Karpas-422 (cell line): ENCODE data around the gene FXYD1. TPM values are rescaled to one million over a fixed set of nuclear protein-coding genes. Genes with fewer than 3 reads are reported as not detected.

Experiments used
- DNase-seq: peaks from one replicate; pipeline ENCODE4 v3.0.0-alpha.2; 2015
- H2AFZ ChIP-seq: fragments of 200-600 bp; sonication (generic); 2 replicates; pipeline ENCODE4 v1.6.1; 2014; ENCODE audit warnings: antibody characterized with exemption, low read length, mixed read lengths
- H3K27ac ChIP-seq: fragments of 200-600 bp; sonication (generic); 2 replicates; pipeline ENCODE4 v1.5.1; 2014; ENCODE audit warnings: mild to moderate bottlenecking, low read length, moderate library complexity
- H3K27me3 ChIP-seq: fragments of 200-600 bp; sonication (generic); 2 replicates; pipeline ENCODE4 v1.6.1; 2014; ENCODE audit warnings: low read length, mixed read lengths
- H3K36me3 ChIP-seq: fragments of 200-600 bp; sonication (generic); 2 replicates; pipeline ENCODE4 v1.6.1; 2014; ENCODE audit warnings: low read length, mixed read lengths; ENCODE audit not compliant: insufficient read depth
- H3K4me1 ChIP-seq: fragments of 200-600 bp; sonication (generic); 2 replicates; pipeline ENCODE4 v1.6.1; 2014; ENCODE audit warnings: mild to moderate bottlenecking, low read length, mixed read lengths
- H3K4me2 ChIP-seq: fragments of 200-600 bp; sonication (generic); 2 replicates; pipeline ENCODE4 v1.6.1; 2014; ENCODE audit warnings: low read length, low read depth, mild to moderate bottlenecking; ENCODE audit not compliant: poor library complexity, severe bottlenecking
- H3K4me3 ChIP-seq: fragments of 200-600 bp; sonication (generic); 2 replicates; pipeline ENCODE4 v1.5.1; 2014; ENCODE audit warnings: mild to moderate bottlenecking, antibody characterized with exemption, low read length, mixed read lengths
- H3K79me2 ChIP-seq: fragments of 200-600 bp; sonication (generic); 2 replicates; pipeline ENCODE4 v1.6.1; 2014; ENCODE audit warnings: mild to moderate bottlenecking, low read length, mixed read lengths
- H3K9ac ChIP-seq: fragments of 200-600 bp; sonication (generic); 2 replicates; pipeline ENCODE4 v1.6.0; 2014; ENCODE audit warnings: low read length
- H3K9me2 ChIP-seq: fragments of 200-600 bp; sonication (generic), shearing (Covaris generic); replicated peaks from 2 replicates; pipeline ENCODE4 v1.6.0; 2014; ENCODE audit warnings: mild to moderate bottlenecking, low read length, moderate library complexity; ENCODE audit not compliant: insufficient read depth
- H3K9me3 ChIP-seq: fragments of 300-700, 200-600 bp; sonication (generic); 2 replicates; pipeline ENCODE4 v1.6.1; 2014; ENCODE audit warnings: low read length, mixed read lengths
- H4K20me1 ChIP-seq: fragments of 200-600 bp; sonication (generic); 2 replicates; pipeline ENCODE4 v1.6.1; 2014; ENCODE audit warnings: mild to moderate bottlenecking, antibody characterized with exemption, low read length, low read depth; ENCODE audit not compliant: insufficient read depth
- total RNA-seq: library from RNA; depleted of rRNA; stranded (reverse); fragments of >200 nt; shearing (Covaris generic); gene quantifications from 2 replicates; pipeline ENCODE4 v1.2.3, GENCODE V29; 2014; ENCODE audit warnings: low replicate concordance

Gene FXYD1
- total RNA-seq, 1 experiment from 2014 or later, result not detected

DNA sequence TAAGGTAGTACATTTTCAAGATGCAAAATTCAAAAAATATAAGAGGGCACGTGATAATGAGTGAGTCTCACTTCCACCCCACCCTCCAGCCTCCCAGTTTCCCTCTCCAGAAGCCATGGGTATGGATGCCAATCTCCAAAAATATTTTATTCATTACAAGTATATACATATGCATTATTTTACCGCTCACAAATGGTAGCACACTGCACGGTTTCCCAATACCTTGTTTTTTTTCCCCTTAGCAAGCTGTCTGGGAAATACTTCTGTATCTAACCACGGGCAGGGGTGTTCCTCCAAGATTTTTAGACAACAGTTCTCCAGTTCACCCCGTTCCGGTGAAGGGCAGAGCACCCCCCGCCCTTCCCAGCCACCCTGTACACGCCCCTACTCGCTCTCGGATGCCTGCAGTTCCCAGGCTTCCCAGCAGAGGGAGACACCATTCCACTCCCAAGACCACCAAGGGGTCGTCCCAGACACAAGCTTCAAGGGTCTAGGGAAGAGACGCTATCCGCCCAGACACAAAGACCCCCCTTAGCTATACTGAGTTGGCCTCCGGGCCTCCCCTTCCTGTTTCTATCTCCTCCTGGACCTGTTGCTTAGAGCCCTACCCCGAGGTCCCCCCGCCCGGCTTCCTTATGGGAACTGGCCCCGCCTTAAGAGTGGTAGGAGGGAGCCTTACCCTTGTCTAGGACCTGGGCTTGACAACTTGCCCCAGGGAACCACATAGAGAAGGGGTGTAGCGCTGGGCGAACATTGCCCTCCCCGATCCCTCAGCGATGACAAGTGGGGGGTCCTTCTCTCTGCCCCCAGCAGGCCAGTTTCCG lies 24.1 kb upstream of the FXYD1 start:
- H3K9me2 ChIP-seq, result no peaks in the 10 kb centered on the region
- no peaks in the 10 kb centered on the region for H4K20me1 ChIP-seq
- peak; percentile 85 for DNase-seq
- H3K4me3 ChIP-seq, result no peak overlapping the region
- H2AFZ ChIP-seq, result no peak overlapping the region
- H3K36me3 ChIP-seq, result no peaks in the 10 kb centered on the region
- H3K27me3 ChIP-seq, result no peaks in the 10 kb centered on the region
- H3K4me2 ChIP-seq, result no peak overlapping the region
- no peak overlapping the region for H3K9ac ChIP-seq
- H3K27ac ChIP-seq, result no peak overlapping the region
- no peaks in the 10 kb centered on the region for H3K79me2 ChIP-seq
- H3K4me1 ChIP-seq, result 0 out of 2 replicates have a peak, but pooled peaks cover 3% of the 10 kb centered on the region
- H3K9me3 ChIP-seq, result no peaks in the 10 kb centered on the region

DNA sequence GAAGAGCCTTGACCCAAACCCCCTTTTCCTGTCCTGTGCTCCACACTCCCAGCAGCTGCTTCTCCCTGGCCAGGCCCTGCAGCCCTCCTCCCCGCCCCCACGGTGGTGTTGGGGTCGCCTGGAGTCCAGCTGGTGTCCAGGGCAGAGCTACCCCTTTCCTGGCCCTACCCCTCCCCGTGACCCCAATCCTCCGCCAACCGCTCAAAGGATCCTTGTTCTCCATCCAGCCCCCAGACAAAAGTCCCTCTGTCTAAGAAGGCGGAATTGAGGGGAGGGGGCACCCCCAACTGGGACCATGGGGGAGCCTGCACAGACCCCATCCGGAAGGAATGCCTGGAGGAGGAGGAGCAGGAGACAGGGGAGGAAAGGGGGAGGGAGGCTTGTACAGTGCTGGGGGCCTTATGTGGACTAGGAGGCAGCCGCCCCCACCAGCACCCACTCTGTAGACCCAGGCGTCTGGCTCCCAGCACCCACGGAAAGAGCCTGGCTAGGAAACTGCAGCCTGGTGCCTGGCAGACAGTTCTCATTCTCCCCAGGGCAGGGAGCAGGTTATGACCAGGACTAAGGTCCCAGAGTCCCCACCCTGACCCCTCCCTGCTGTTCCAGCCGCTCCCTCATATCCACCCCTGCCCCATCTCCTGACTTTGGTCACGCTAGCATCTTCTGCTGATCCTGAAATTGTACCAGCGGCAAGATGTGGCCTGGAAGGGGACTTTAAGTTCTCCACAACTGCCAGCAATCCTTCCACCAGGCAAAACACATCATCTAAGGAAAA lies 23.3 kb upstream of the FXYD1 start, which contains the start of gene FXYD3:
TSS of gene FXYD3 (plus strand) at position 647 of the 775 bp plus-strand sequence. CDS start 3,554 bp downstream, outside the sequence.
- 0 out of 2 replicates have a peak, but pooled peaks cover 3% of the 10 kb centered on the region for H3K4me1 ChIP-seq
- H3K9ac ChIP-seq, result no peak within 1 kb of the TSS
- H3K27me3 ChIP-seq, result no peaks in the 10 kb centered on the region
- H3K9me2 ChIP-seq, result no peaks in the 10 kb centered on the region
- no peaks in the 10 kb centered on the region for H3K9me3 ChIP-seq
- no peaks in the 10 kb centered on the region for H4K20me1 ChIP-seq
- H3K4me3 ChIP-seq, result no peak within 1 kb of the TSS
- no peak within 1 kb of the TSS for H3K4me2 ChIP-seq
- no peaks in the 10 kb centered on the region for H3K36me3 ChIP-seq
- no peaks in the 10 kb centered on the region for H3K79me2 ChIP-seq
- H3K27ac ChIP-seq, result no peak within 1 kb of the TSS
- DNase-seq, result no peak
- H2AFZ ChIP-seq, result no peak within 1 kb of the TSS

DNA sequence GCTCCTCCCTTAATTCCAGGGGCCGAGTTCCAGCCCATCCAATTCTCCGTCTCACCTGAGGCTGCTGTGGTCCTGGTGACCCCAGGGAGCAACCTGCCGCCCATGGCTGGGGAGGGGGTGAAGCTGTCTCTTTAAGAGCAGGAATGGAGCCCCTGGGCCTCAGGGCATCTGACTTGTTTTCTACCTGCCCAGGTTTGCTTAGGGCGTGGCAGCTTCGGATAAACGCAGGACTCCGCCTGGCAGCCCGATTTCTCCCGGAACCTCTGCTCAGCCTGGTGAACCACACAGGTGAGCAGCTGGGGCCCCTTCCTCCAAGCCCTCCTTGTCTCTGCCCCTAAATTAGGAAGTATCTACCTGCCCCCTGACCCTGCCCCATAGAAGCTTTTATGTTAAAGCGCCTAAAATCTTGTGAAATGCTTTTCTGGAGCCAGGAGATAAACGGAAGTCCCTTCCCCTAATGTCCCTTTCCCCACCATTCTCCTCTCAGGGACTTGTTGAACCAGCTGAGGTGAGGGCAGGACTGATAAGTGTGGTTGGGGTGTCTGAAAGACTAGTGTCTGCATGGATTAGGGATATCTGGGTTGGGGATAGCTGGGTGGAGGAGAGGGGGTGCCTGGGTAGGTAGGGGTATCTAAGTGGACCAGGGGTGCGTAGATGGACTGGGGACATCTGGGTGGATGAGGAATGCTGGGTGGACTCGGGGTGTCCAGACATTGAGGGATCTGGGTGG lies 22.4 kb upstream of the FXYD1 start:
- Histone ChIP-seq H3K27ac (no peak overlapping the region), H3K4me2 (no peak overlapping the region), H3K9me2 (no peaks in the 10 kb centered on the region), H3K79me2 (no peaks in the 10 kb centered on the region), H3K9me3 (no peaks in the 10 kb centered on the region), H2AFZ (no peak overlapping the region), H3K27me3 (no peaks in the 10 kb centered on the region), H3K9ac (no peak overlapping the region), H4K20me1 (no peaks in the 10 kb centered on the region), H3K36me3 (no peaks in the 10 kb centered on the region), H3K4me3 (no peak overlapping the region), H3K4me1 (0 out of 2 replicates have a peak, but pooled peaks cover 3% of the 10 kb centered on the region)
- no peak for DNase-seq

GRCh38 chr19:35117116-35117515 lies 21.5 kb upstream of the FXYD1 start:
- no peaks in the 10 kb centered on the region for H3K79me2 ChIP-seq
- 0 out of 2 replicates have a peak, but pooled peaks cover 3% of the 10 kb centered on the region for H3K4me1 ChIP-seq
- H3K27ac ChIP-seq, result no peak overlapping the region
- H4K20me1 ChIP-seq, result no peaks in the 10 kb centered on the region
- no peak for DNase-seq
- no peaks in the 10 kb centered on the region for H3K9me2 ChIP-seq
- H3K27me3 ChIP-seq, result no peaks in the 10 kb centered on the region
- no peak overlapping the region for H3K9ac ChIP-seq
- H3K4me3 ChIP-seq, result no peak overlapping the region
- no peak overlapping the region for H3K4me2 ChIP-seq
- H3K36me3 ChIP-seq, result no peaks in the 10 kb centered on the region
- H3K9me3 ChIP-seq, result no peaks in the 10 kb centered on the region
- no peak overlapping the region for H2AFZ ChIP-seq

- no peak overlapping the region for H2AFZ ChIP-seq
- H3K79me2 ChIP-seq, result no peaks in the 10 kb centered on the region
These were observed 20.8 kb upstream of the FXYD1 start for GRCh38 chr19:35117799-35118198.

DNA sequence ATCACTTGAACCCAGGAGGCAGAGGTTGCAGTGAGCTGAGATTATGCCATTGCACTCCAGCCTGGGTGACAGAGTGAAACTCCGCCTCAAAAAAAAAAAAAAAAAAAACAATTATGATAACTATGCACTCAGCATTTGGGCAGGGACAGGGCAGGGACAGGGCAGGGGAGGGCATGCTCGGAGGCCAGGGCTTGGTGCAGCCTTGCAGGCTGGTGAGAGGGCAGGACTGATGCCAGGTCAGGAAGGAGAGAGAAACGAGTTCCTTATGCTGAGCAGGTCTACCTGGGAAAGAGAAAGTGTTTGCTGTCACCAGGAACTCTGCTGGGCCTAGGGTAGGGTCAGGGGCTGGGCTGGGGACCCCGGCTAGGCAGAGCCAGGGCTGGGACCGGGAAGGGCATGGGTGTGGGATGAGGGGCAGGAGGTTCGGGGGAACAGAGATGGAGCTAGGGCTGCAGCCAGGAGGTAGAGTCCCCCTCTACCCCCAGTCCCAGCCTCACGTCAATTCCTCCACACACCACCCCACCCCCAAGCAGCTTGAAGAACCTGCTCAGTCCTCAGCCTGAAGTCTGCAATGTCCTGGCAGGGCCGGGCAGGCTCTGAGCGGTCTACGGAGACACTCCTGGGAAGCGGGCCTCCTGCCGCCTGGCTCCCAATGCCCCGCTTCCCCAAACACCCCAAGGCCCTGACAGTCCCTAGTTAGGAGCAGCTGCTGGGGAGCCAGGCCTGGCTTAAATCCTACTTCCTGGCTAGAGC lies 20.2 kb upstream of the FXYD1 start:
- no peaks in the 10 kb centered on the region for H3K27me3 ChIP-seq
- no peaks in the 10 kb centered on the region for H4K20me1 ChIP-seq
- H3K27ac ChIP-seq, result no peak overlapping the region
- H3K9ac ChIP-seq, result no peak overlapping the region
- H3K4me1 ChIP-seq, result 0 out of 2 replicates have a peak, but pooled peaks cover 3% of the 10 kb centered on the region
- H3K79me2 ChIP-seq, result no peaks in the 10 kb centered on the region
- H3K4me2 ChIP-seq, result no peak overlapping the region
- no peaks in the 10 kb centered on the region for H3K9me3 ChIP-seq
- H2AFZ ChIP-seq, result no peak overlapping the region
- no peak for DNase-seq
- no peaks in the 10 kb centered on the region for H3K36me3 ChIP-seq
- no peaks in the 10 kb centered on the region for H3K9me2 ChIP-seq
- H3K4me3 ChIP-seq, result no peak overlapping the region

More at GRCh38 chr19:35117799-35118198, 20.8 kb upstream of the FXYD1 start:
- H3K4me1 ChIP-seq, result 0 out of 2 replicates have a peak, but pooled peaks cover 3% of the 10 kb centered on the region
- DNase-seq, result no peak
- no peaks in the 10 kb centered on the region for H4K20me1 ChIP-seq
- no peaks in the 10 kb centered on the region for H3K36me3 ChIP-seq
- H3K27ac ChIP-seq, result no peak overlapping the region
- H3K9ac ChIP-seq, result no peak overlapping the region
- H3K9me2 ChIP-seq, result no peaks in the 10 kb centered on the region
- no peaks in the 10 kb centered on the region for H3K9me3 ChIP-seq
- H3K27me3 ChIP-seq, result no peaks in the 10 kb centered on the region
- no peak overlapping the region for H3K4me3 ChIP-seq
- H3K4me2 ChIP-seq, result no peak overlapping the region

DNA sequence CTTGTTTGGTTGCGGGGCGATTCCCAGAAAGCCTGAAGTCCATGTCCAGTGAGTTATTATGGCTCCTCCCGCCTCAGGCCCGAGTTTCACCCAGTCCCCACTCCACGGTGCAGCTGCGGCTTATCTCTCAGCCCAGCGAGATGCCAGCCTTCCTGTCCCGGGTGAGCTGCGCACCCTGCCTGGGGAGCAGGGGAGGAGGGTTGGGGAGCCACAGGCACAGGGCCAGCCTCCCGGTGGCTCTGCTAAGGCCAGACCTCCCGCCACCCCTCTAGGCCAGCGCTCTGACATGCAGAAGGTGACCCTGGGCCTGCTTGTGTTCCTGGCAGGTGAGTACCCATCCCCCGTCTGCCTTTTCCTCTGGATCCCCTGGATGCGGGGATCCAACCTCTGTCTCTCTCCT lies 19.5 kb upstream of the FXYD1 start:
- Histone ChIP-seq H3K9ac (no peak overlapping the region), H2AFZ (no peak overlapping the region), H3K27ac (no peak overlapping the region), H4K20me1 (no peaks in the 10 kb centered on the region), H3K4me1 (peaks cover 5% of the 10 kb centered on the region), H3K9me2 (no peaks in the 10 kb centered on the region), H3K36me3 (no peaks in the 10 kb centered on the region), H3K4me2 (no peak overlapping the region), H3K4me3 (no peak overlapping the region), H3K27me3 (no peaks in the 10 kb centered on the region), H3K9me3 (no peaks in the 10 kb centered on the region), H3K79me2 (no peaks in the 10 kb centered on the region)
- DNase-seq, result no peak
